GM12892 (cell line): ENCODE results near the gene AGRN.
"Not testable (repeated sequence)": the region's sequence is repeated elsewhere in the genome, so short reads cannot be mapped to it uniquely, and the experiment has no call there.

Source experiments
- DNase-seq: peaks from one replicate; pipeline ENCODE4 v3.0.0; 2011; ENCODE audit not compliant: insufficient read length
- FAIRE-seq: peaks from 2 replicates; lab custom pipeline; 2011; peaks lifted over from hg19 to GRCh38; lab: Jason Lieb, UNC
- POLR2A ChIP-seq: IDR thresholded peaks from 2 replicates; pipeline ENCODE4 v1.6.1; 2011; ENCODE audit warnings: low read depth, low read length, control low read depth
- POLR2AphosphoS5 ChIP-seq: IDR thresholded peaks from 2 replicates; pipeline ENCODE4 v1.6.1; 2011; ENCODE audit warnings: low read depth, low read length, control low read depth
- TAF1 ChIP-seq: IDR thresholded peaks from 2 replicates; pipeline ENCODE4 v1.6.1; 2011; ENCODE audit warnings: low read depth, mild to moderate bottlenecking, control low read depth, low read length, borderline replicate concordance

Gene AGRN

GRCh38 chr1:985126-985525 is 34.8 kb upstream of the AGRN start:
- FAIRE-seq (no peak), DNase-seq (no peak)
- TF ChIP-seq POLR2AphosphoS5: no peak
- no peak for TF ChIP-seq POLR2A
- TF ChIP-seq TAF1: no peak

- FAIRE-seq, DNase-seq: not testable (repeated sequence)
These were observed 31.9 kb upstream of the AGRN start for GRCh38 chr1:988061-988460.

DNA sequence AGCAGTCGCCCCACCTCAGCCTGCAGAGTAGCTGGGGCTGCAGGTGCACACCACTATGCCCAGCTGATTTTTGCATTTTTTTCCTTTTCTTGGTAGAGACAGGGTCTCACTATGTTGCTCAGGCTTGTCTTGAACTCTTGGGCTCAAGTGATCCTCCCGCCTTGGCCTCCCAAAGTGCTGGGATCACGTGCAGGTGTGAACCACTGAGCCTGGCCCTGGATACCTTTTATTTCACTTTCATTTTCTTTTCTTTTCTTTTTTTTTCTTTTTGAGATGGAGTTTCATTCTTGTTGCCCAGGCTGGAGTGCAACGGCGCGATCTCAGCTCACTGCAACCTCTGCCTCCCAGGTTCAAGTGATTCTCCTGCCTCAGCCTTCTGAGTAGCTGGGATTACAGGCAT is 28.6 kb upstream of the AGRN start:
- not testable (repeated sequence) for DNase-seq, FAIRE-seq

DNA sequence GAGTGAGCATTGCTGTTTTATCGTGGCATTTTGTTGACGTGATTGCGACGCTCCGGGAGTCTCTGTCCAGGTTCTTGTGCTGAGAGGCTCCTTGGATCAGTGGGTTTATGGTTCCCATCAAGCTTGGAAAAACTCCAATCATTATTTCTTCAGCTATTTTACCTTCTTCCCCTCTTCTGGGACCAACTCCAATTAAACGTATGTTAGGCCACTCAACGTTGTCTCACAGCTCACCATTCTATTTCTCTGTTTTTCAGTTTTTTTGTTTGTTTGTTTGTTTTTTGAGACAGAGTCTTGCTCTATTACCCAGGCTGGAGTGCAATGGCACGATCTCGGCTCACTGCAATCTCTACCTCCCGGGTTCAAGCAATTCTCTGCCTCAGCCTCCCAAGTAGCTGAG is 28.0 kb upstream of the AGRN start:
- no peak for DNase-seq
- no peak for TF ChIP-seq POLR2A
- no peak for TF ChIP-seq TAF1
- TF ChIP-seq POLR2AphosphoS5: no peak
- no peak for FAIRE-seq

- no peak for DNase-seq
- FAIRE-seq: peak; percentile 67
- TF ChIP-seq POLR2AphosphoS5 (no peak), TAF1 (no peak), POLR2A (no peak)
These were observed 27.6 kb upstream of the AGRN start for GRCh38 chr1:992362-992761.

GRCh38 chr1:993379-993995 is 26.4 kb upstream of the AGRN start:
- DNase-seq (no peak), FAIRE-seq (no peak)
- no peak for TF ChIP-seq POLR2A
- TF ChIP-seq POLR2AphosphoS5: no peak
- no peak for TF ChIP-seq TAF1

- DNase-seq, FAIRE-seq: not testable (repeated sequence)
These were observed 25.4 kb upstream of the AGRN start for GRCh38 chr1:994546-994945.

- FAIRE-seq (no peak), DNase-seq (no peak)
- TF ChIP-seq POLR2AphosphoS5 (no peak), POLR2A (no peak), TAF1 (no peak)
These were observed 24.0 kb upstream of the AGRN start for GRCh38 chr1:995665-996633.

DNA sequence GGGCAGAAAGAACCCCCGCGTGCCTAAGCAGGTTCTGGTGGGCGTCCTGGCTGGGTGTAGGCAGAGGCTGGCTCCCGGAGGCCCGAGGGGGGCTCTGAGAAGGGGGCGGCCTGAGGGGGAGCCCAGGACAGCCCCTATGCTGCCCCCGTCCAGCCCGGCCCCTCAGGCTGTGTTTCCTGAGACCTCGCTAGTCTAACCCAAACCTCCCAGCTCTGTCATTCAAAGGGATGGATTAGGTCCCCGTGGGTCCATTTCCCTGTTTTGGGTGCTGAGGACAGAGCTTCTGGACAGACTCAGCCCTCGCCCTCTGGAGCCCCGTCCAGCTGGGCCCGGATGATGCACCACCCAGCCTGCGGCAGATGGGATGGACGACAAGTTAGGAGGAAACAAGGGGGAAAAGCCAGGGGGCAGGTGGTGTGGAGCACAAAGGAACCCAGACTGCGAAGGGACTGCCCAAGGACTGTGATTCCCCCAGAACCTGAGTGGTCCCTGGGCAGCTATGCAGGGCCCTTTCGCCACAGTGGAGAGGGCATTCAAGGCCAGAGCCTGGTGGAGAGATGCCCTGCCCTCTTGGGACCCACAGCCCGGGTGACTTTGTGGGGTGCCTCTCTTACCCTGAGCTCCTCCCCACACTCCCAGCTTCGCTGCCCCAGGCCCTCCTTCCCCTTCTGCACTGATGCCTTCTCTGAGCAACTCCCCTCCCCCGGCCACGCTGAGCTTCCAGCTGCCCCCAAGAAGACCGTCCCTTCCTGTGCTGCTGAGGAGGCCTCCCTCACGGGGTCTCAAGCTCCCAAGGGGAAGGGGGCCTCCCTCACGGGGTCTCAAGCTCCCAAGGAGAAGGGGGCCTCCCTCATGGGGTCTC is 22.8 kb upstream of the AGRN start:
- no peak for FAIRE-seq
- TF ChIP-seq POLR2AphosphoS5: no peak
- TF ChIP-seq TAF1: no peak
- no peak for TF ChIP-seq POLR2A
- DNase-seq: no peak

GRCh38 chr1:997713-997992 is 22.3 kb upstream of the AGRN start:
- no peak for DNase-seq
- no peak for TF ChIP-seq POLR2A
- TF ChIP-seq POLR2AphosphoS5: no peak
- no peak for TF ChIP-seq TAF1
- FAIRE-seq: no peak

GRCh38 chr1:997993-998744 is 21.8 kb upstream of the AGRN start:
- DNase-seq: no peak
- TF ChIP-seq TAF1 (no peak), POLR2AphosphoS5 (no peak), POLR2A (no peak)
- no peak for FAIRE-seq
